Cardiac muscle cell (in vitro differentiated cells and primary cell): ENCODE measurements around the gene LSM12. TPM values are rescaled to one million over a fixed set of nuclear protein-coding genes. Genes with fewer than 3 reads are reported as not detected.
"Not testable (repeated sequence)": the region's sequence is repeated elsewhere in the genome, so short reads cannot be mapped to it uniquely, and the experiment has no call there.

Experiments used
- DNase-seq, 2 donors: peaks; one replicate each; pipeline versions ENCODE4 v3.0.0 to v3.0.0-alpha.2; 2010 to 2017; ENCODE audit warnings: low read depth in 1 of 2, low spot score in 1 of 2
- H3K27ac ChIP-seq: fragments of 200-600 bp; sonication (generic); 2 replicates; pipeline ENCODE4 v1.5.1; 2016
- H3K27me3 ChIP-seq: fragments of 200-600 bp; sonication (generic); 2 replicates; pipeline ENCODE4 v1.6.0; 2016; ENCODE audit warnings: control low read depth
- H3K36me3 ChIP-seq: fragments of 200-600 bp; sonication (generic); 2 replicates; pipeline ENCODE4 v1.5.1; 2016; ENCODE audit warnings: control low read depth
- H3K4me1 ChIP-seq: fragments of 200-600 bp; sonication (generic); 2 replicates; pipeline ENCODE4 v1.8.1; 2017; ENCODE audit warnings: low read depth, mild to moderate bottlenecking, mixed run types
- H3K4me3 ChIP-seq: fragments of 200-600 bp; sonication (generic); 2 replicates; pipeline ENCODE4 v1.5.1; 2016; ENCODE audit warnings: mild to moderate bottlenecking
- H3K9me3 ChIP-seq: fragments of 200-600 bp; sonication (generic); 2 replicates; pipeline ENCODE4 v1.5.1; 2017; ENCODE audit warnings: low read depth, mild to moderate bottlenecking, control low read depth
- polyA plus RNA-seq: library from polyadenylated mRNA; unstranded; fragments of >200 nt; fragmentation: Nextera tagmentation; extraction: Ambion mirVana; gene quantifications from 2 replicates; pipeline ENCODE4 v1.2.1, GENCODE V29; 2016
- total RNA-seq: library from RNA; depleted of rRNA; stranded (reverse); fragments of >200 nt; gene quantifications from 2 replicates; pipeline ENCODE4 v1.2.3, GENCODE V29; 2016
- TF ChIP-seq, protein P1 (sequence below): IDR thresholded peaks from 2 replicates; pipeline ENCODE4 v1.5.1; 2012; ENCODE audit warnings: low read depth, mild to moderate bottlenecking, low read length

LSM12 gene
- total and polyA plus RNA-seq, 2 experiments from 2014 or later, result 31.0 to 46.5 TPM

- Histone ChIP-seq H3K4me3 (no peak overlapping the region), H3K9me3 (no peaks in the 10 kb centered on the region), H3K27me3 (no peaks in the 10 kb centered on the region), H3K4me1 (peaks cover 6% of the 10 kb centered on the region), H3K27ac (no peak overlapping the region), H3K36me3 (peaks cover 24% of the 10 kb centered on the region)
- DNase-seq, result no peak
- TF ChIP-seq, protein P1, sequence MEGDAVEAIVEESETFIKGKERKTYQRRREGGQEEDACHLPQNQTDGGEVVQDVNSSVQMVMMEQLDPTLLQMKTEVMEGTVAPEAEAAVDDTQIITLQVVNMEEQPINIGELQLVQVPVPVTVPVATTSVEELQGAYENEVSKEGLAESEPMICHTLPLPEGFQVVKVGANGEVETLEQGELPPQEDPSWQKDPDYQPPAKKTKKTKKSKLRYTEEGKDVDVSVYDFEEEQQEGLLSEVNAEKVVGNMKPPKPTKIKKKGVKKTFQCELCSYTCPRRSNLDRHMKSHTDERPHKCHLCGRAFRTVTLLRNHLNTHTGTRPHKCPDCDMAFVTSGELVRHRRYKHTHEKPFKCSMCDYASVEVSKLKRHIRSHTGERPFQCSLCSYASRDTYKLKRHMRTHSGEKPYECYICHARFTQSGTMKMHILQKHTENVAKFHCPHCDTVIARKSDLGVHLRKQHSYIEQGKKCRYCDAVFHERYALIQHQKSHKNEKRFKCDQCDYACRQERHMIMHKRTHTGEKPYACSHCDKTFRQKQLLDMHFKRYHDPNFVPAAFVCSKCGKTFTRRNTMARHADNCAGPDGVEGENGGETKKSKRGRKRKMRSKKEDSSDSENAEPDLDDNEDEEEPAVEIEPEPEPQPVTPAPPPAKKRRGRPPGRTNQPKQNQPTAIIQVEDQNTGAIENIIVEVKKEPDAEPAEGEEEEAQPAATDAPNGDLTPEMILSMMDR, result no peak
Observed at GRCh38 chr17:44062871-44063270, 3.6 kb downstream of the LSM12 start.

DNA sequence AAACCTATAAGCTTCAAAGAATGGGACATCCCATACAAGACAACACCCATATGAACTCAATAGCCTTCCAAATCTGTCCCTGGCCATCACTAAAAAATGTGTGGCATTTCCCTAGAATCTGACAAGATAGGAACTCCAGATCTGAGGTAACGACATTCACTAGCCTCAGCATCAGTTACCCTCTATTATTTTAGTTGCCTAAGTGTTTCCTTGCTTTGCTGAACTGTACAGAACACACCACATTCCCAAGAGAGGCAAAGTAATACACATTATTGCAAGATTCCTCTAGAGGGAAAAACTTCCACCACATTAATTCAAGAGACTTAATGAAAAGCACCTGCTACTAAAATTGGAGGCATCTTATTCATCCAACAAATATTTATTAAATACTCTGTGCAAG lies 5.0 kb downstream of the LSM12 start:
- H3K27ac ChIP-seq, result no peak overlapping the region
- peaks cover 6% of the 10 kb centered on the region for H3K4me1 ChIP-seq
- H3K27me3 ChIP-seq, result no peaks in the 10 kb centered on the region
- no peaks in the 10 kb centered on the region for H3K9me3 ChIP-seq
- TF ChIP-seq, protein P1, result no peak
- peaks cover 24% of the 10 kb centered on the region for H3K36me3 ChIP-seq
- H3K4me3 ChIP-seq, result no peak overlapping the region
- DNase-seq, result no peak

DNA sequence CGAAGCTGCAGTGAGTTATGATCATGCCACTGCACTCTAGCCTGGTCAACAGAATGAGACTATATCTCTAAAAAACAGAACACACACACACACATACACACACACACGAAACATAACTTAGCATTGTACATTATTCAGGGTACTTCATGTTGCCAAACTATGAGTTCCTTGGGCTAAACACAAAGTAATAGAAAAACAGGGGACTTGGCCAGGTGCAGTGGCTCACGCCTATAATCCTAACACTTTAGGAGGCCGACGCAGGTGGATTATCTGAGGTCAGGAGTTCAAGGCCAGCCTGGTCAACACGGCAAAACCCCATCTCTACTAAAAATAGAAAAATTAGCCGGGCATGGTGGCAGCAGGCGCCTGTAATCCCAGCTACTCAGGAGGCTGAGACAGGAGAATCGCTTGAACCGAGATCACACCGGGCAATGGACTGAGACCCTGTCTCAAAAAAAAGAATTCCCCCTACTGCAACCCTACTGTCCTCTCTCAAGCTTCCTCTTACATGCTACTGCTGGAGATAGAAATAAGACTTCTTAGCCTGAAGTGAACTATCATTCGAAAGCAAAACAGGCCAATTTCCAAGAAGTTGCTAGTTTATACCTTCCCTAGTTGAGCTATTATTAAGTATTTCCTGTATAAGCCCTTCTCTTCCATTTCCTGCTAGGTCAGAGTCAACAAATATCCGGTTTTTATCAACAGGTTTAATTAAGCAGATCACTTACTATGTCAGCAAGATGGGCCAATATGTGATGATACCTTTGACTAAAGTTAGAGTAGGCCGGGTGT lies 7.2 kb downstream of the LSM12 start:
- Histone ChIP-seq H3K27ac (peak overlapping the region; percentile 51), H3K4me3 (no peak overlapping the region), H3K36me3 (peaks cover 24% of the 10 kb centered on the region), H3K4me1 (peaks cover 6% of the 10 kb centered on the region), H3K27me3 (no peaks in the 10 kb centered on the region), H3K9me3 (no peaks in the 10 kb centered on the region)
- TF ChIP-seq, protein P1, result no peak
- no peak for DNase-seq

GRCh38 chr17:44053125-44053872 lies 13.2 kb downstream of the LSM12 start:
- Histone ChIP-seq H3K4me1 (no peaks in the 10 kb centered on the region), H3K27ac (peak overlapping the region; percentile 75), H3K4me3 (no peak overlapping the region), H3K36me3 (peaks cover 21% of the 10 kb centered on the region), H3K27me3 (no peaks in the 10 kb centered on the region), H3K9me3 (no peaks in the 10 kb centered on the region)
- no peak for DNase-seq
- TF ChIP-seq, protein P1, result no peak

DNA sequence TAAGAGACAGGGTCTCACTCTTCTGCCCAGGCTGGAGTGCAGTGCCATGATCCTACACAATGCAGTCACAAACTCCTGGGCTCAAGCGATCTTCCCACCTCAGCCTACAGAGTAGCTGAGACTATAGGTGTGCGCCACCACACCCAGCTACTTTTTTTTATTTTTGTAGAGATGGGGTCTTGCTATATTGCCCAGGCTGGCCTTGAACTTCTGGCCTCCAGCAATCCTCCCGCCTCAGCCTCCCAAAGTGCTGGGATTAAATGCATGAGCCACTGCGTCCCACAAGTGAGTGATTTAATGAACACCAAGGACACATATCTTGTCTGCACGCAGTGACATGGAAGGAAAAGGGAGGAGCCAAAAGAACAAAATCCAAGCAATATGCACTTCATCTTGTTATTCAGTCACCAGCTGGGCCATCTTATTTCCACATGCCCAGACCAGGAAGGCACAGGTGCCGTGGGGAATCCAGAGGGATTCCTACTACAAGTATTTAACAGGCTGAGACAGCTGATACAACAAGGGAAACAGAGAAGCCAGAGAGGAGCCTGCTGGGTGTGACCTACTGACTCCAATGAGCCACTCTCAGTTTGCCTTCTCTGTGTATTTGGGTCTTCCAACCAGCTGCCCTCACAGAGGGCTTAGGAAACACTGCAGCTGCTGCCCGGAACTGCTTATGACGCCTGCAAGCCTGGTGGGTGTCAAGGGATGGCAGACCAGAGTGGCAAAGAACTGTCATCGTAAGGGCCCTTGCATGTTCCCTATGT lies 17.0 kb downstream of the LSM12 start:
- Histone ChIP-seq H3K9me3 (no peaks in the 10 kb centered on the region), H3K4me1 (no peaks in the 10 kb centered on the region), H3K4me3 (no peak overlapping the region), H3K36me3 (peaks cover 23% of the 10 kb centered on the region), H3K27ac (no peak overlapping the region), H3K27me3 (no peaks in the 10 kb centered on the region)
- DNase-seq, result no peak
- TF ChIP-seq, protein P1, result no peak

GRCh38 chr17:44046893-44047292 lies 19.6 kb downstream of the LSM12 start:
- H3K36me3 ChIP-seq, result peaks cover 18% of the 10 kb centered on the region
- not testable (repeated sequence) for DNase-seq, H3K27me3 ChIP-seq, H3K4me1 ChIP-seq, H3K27ac ChIP-seq, H3K4me3 ChIP-seq, H3K9me3 ChIP-seq
